IPS DF 6.9 (cell line): ENCODE measurements around the gene VMP1.

ENCODE experiments used
- DNase-seq: peaks from one replicate; pipeline ENCODE4 v3.0.0-alpha.2; 2013; ENCODE audit warnings: low read depth, low spot score
- H3K27ac ChIP-seq: one replicate; pipeline ENCODE4 v1.5.1; 2013; ENCODE audit warnings: low read length, control low read depth
- H3K27me3 ChIP-seq: 2 replicates; pipeline ENCODE4 v1.6.1; 2013; ENCODE audit warnings: mild to moderate bottlenecking, low read length; ENCODE audit not compliant: control insufficient read depth, insufficient read depth
- H3K36me3 ChIP-seq: 2 replicates; pipeline ENCODE4 v1.6.1; 2013; ENCODE audit warnings: low read length; ENCODE audit not compliant: control insufficient read depth, insufficient read depth
- H3K4me1 ChIP-seq: 2 replicates; pipeline ENCODE4 v1.6.1; 2013; ENCODE audit warnings: low read length; ENCODE audit not compliant: control insufficient read depth, insufficient read depth
- H3K4me3 ChIP-seq: 2 replicates; pipeline ENCODE4 v1.5.1; 2013; ENCODE audit warnings: mild to moderate bottlenecking, low read length
- H3K9me3 ChIP-seq: 2 replicates; pipeline ENCODE4 v1.6.1; 2013; ENCODE audit warnings: low read length, inconsistent platforms; ENCODE audit not compliant: control insufficient read depth, insufficient read depth
- WGBS: extraction: QIAGEN DNeasy Blood & Tissue Kit; methylation state at CpG from one replicate; pipeline ENCODE4 v1.1.7; 2013; ENCODE audit warnings: mixed read lengths, missing lambda C conversion rate; ENCODE audit not compliant: insufficient read length, insufficient coverage; 5-methylcytosine and 5-hydroxymethylcytosine counted together

The VMP1 gene

GRCh38 chr17:59707149-59707970 lies at the start of gene VMP1, which contains the start of gene PTRH2:
VMP1 (plus strand) TSS chr17:59707654; CDS start chr17:59731447, 23,793 bp downstream.
PTRH2 (minus strand) TSS chr17:59707430; CDS start chr17:59697978, 9,452 bp downstream.
- peak; percentile 98 for DNase-seq
- no peaks in the 10 kb centered on the region for H3K4me1 ChIP-seq
- no CpG with 5 or more reads among the region's 45 CpGs for WGBS

GRCh38 chr17:59666235-59666634 lies 41.2 kb upstream of the VMP1 start:
- H3K4me1 ChIP-seq, result no peaks in the 10 kb centered on the region; the same call in 1 of the 2 replicates
- no CpG with 5 or more reads among the region's 5 CpGs for WGBS

More at GRCh38 chr17:59707149-59707970, at the start of gene VMP1, which contains the start of gene PTRH2:
- H3K9me3 ChIP-seq, result no peaks in the 10 kb centered on the region
- no peaks in the 10 kb centered on the region for H3K36me3 ChIP-seq
- H3K4me3 ChIP-seq, result peak within 1 kb of the TSS; percentile 86
- H3K27me3 ChIP-seq, result no peaks in the 10 kb centered on the region
- no peak within 1 kb of the TSS for H3K27ac ChIP-seq

GRCh38 chr17:59668816-59669215 lies 38.6 kb upstream of the VMP1 start:
- no peaks in the 10 kb centered on the region; the same call in 1 of the 2 replicates for H3K4me1 ChIP-seq
- no peak overlapping the region for H3K4me3 ChIP-seq
- no peaks in the 10 kb centered on the region for H3K9me3 ChIP-seq
- peaks cover 13% of the 10 kb centered on the region for H3K36me3 ChIP-seq
- H3K27ac ChIP-seq, result no peak overlapping the region
- DNase-seq, result no peak
- WGBS, result no CpG with 5 or more reads among the region's 3 CpGs
- no peaks in the 10 kb centered on the region for H3K27me3 ChIP-seq

More at GRCh38 chr17:59666235-59666634, 41.2 kb upstream of the VMP1 start:
- no peak for DNase-seq
- no peaks in the 10 kb centered on the region for H3K27me3 ChIP-seq
- H3K36me3 ChIP-seq, result peaks cover 13% of the 10 kb centered on the region
- H3K4me3 ChIP-seq, result no peak overlapping the region
- H3K27ac ChIP-seq, result no peak overlapping the region
- H3K9me3 ChIP-seq, result no peaks in the 10 kb centered on the region

GRCh38 chr17:59669411-59669810 lies 38.0 kb upstream of the VMP1 start:
- Histone ChIP-seq H3K4me3 (no peak overlapping the region), H3K9me3 (no peaks in the 10 kb centered on the region), H3K36me3 (peaks cover 13% of the 10 kb centered on the region), H3K4me1 (no peaks in the 10 kb centered on the region; the same call in 1 of the 2 replicates), H3K27ac (no peak overlapping the region), H3K27me3 (no peaks in the 10 kb centered on the region)
- DNase-seq, result no peak
- no CpG with 5 or more reads among the region's 1 CpG for WGBS

- Histone ChIP-seq H3K36me3 (peaks cover 9% of the 10 kb centered on the region), H3K4me1 (no peaks in the 10 kb centered on the region; the same call in 1 of the 2 replicates), H3K4me3 (no peak overlapping the region), H3K27me3 (no peaks in the 10 kb centered on the region), H3K9me3 (no peaks in the 10 kb centered on the region), H3K27ac (no peak overlapping the region)
- WGBS, result no CpG with 5 or more reads among the region's 1 CpG
- no peak for DNase-seq
These were observed 37.5 kb upstream of the VMP1 start for GRCh38 chr17:59669944-59670343.

- no CpG with 5 or more reads among the region's 1 CpG for WGBS
These were observed 36.1 kb upstream of the VMP1 start for GRCh38 chr17:59671386-59671785.

GRCh38 chr17:59675231-59675630 lies 32.2 kb upstream of the VMP1 start:
- H3K9me3 ChIP-seq, result no peaks in the 10 kb centered on the region
- no peaks in the 10 kb centered on the region for H3K4me1 ChIP-seq
- no peaks in the 10 kb centered on the region for H3K27me3 ChIP-seq
- no peak overlapping the region for H3K27ac ChIP-seq
- no peak for DNase-seq
- no peak overlapping the region for H3K4me3 ChIP-seq
- no CpG with 5 or more reads among the region's 1 CpG for WGBS
- peaks cover 8% of the 10 kb centered on the region; the same call in 1 of the 2 replicates for H3K36me3 ChIP-seq

More at GRCh38 chr17:59671386-59671785, 36.1 kb upstream of the VMP1 start:
- Histone ChIP-seq H3K4me1 (no peaks in the 10 kb centered on the region), H3K27me3 (no peaks in the 10 kb centered on the region), H3K36me3 (peaks cover 4% of the 10 kb centered on the region; the same call in 1 of the 2 replicates), H3K4me3 (no peak overlapping the region), H3K9me3 (no peaks in the 10 kb centered on the region), H3K27ac (no peak overlapping the region)
- no peak for DNase-seq

GRCh38 chr17:59676716-59677115 lies 30.7 kb upstream of the VMP1 start:
- WGBS, result no CpG with 5 or more reads among the region's 7 CpGs
- DNase-seq, result no peak
- peaks cover 11% of the 10 kb centered on the region; the same call in 1 of the 2 replicates for H3K36me3 ChIP-seq
- H3K4me3 ChIP-seq, result no peak overlapping the region
- H3K4me1 ChIP-seq, result no peaks in the 10 kb centered on the region
- H3K9me3 ChIP-seq, result no peaks in the 10 kb centered on the region
- no peak overlapping the region for H3K27ac ChIP-seq
- H3K27me3 ChIP-seq, result no peaks in the 10 kb centered on the region

- H3K36me3 ChIP-seq, result peaks cover 22% of the 10 kb centered on the region; the same call in 1 of the 2 replicates
- WGBS, result no CpG with 5 or more reads among the region's 2 CpGs
- no peaks in the 10 kb centered on the region for H3K9me3 ChIP-seq
- no peak for DNase-seq
- H3K27ac ChIP-seq, result no peak overlapping the region
- no peaks in the 10 kb centered on the region for H3K27me3 ChIP-seq
- H3K4me3 ChIP-seq, result no peak overlapping the region
- H3K4me1 ChIP-seq, result no peaks in the 10 kb centered on the region
These were observed 28.5 kb upstream of the VMP1 start for GRCh38 chr17:59678918-59679317.

GRCh38 chr17:59680314-59680713 lies 27.1 kb upstream of the VMP1 start:
- peaks cover 22% of the 10 kb centered on the region; the same call in 1 of the 2 replicates for H3K36me3 ChIP-seq
- no CpG with 5 or more reads among the region's 4 CpGs for WGBS
- DNase-seq, result no peak

More at GRCh38 chr17:59680314-59680713, 27.1 kb upstream of the VMP1 start:
- Histone ChIP-seq H3K27me3 (no peaks in the 10 kb centered on the region), H3K4me3 (no peak overlapping the region), H3K4me1 (no peaks in the 10 kb centered on the region), H3K27ac (no peak overlapping the region), H3K9me3 (no peaks in the 10 kb centered on the region)
